ENCODE results near the gene SDHAF2. TPM values are rescaled to one million over a fixed set of nuclear protein-coding genes. Genes with fewer than 3 reads are reported as not detected.

SDHAF2 gene
- total RNA-seq, 2 experiments from 2014 or later = 41.7 to 44.4 TPM

DNA sequence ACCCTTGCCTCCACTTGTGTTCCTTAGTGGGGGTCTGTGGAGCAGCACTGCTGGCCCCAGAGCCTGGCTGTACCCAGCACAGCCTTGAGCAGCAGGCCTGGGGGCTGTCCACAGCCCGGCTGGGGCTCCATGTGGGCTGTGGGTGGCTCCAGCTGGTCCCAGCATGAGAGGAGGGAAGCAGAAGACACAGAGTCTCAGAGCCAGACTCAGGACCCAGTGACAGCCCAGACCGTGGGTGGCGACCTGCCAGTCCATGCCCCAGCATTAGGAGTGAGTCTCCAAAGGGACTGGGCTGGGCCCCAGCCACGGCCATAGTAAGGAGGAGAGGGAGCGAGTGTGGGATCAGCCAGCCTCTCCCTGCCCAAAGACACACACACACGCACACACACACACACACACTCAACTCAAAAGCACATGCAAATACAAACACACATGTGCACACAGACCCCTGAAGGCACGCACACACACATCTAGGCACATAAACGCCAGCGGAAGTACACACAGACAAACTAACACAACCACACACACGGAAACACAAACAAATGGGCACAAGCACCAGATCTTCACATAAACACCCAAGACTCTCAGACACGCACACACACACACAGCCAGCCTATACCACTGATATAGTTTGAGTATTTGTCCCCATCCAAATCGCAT is 61.9 kb downstream of the SDHAF2 start:
- H3K27ac Mint-ChIP-seq = no peak overlapping the region
- DNase-seq = no peak
- peaks cover 4% of the 10 kb centered on the region for H3K36me3 Mint-ChIP-seq
- H3K9me3 Mint-ChIP-seq = no peaks in the 10 kb centered on the region
- no peaks in the 10 kb centered on the region for H3K27me3 Mint-ChIP-seq
- H3K4me3 Mint-ChIP-seq = no peak overlapping the region
- H3K4me1 Mint-ChIP-seq = no peaks in the 10 kb centered on the region

DNA sequence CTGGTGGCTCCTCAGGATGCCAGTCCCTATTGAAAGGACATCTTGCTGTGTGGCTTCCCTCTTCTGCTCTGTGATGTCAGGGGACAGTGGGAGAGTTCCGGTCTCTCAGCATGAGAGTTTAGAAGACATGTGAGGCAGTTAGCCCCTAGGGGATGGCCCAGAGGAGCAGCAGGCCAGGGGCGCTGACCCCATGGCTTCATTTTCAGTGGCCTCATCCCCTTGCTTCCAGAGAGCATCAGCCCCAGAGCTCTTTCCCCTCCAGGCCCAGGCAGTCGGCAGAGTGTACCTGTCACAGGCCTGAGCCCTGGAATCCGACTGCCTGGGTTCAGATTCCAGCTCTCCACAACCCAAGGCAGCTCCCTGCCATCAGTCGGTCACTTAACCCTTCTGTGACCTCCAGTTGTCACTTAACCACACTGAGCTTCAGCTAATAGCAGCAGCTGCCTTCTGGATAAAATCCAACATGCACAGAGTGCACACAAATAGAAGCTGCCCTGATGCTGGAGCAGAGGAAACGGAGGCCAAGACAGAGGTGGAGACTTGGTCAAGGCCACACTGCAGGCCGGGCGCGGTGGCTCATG is 64.5 kb downstream of the SDHAF2 start:
- Mint-ChIP-seq H3K9me3 (no peaks in the 10 kb centered on the region), H3K27ac (no peak overlapping the region), H3K4me1 (no peaks in the 10 kb centered on the region), H3K36me3 (no peaks in the 10 kb centered on the region), H3K27me3 (no peaks in the 10 kb centered on the region), H3K4me3 (no peak overlapping the region)
- no peak for DNase-seq

DNA sequence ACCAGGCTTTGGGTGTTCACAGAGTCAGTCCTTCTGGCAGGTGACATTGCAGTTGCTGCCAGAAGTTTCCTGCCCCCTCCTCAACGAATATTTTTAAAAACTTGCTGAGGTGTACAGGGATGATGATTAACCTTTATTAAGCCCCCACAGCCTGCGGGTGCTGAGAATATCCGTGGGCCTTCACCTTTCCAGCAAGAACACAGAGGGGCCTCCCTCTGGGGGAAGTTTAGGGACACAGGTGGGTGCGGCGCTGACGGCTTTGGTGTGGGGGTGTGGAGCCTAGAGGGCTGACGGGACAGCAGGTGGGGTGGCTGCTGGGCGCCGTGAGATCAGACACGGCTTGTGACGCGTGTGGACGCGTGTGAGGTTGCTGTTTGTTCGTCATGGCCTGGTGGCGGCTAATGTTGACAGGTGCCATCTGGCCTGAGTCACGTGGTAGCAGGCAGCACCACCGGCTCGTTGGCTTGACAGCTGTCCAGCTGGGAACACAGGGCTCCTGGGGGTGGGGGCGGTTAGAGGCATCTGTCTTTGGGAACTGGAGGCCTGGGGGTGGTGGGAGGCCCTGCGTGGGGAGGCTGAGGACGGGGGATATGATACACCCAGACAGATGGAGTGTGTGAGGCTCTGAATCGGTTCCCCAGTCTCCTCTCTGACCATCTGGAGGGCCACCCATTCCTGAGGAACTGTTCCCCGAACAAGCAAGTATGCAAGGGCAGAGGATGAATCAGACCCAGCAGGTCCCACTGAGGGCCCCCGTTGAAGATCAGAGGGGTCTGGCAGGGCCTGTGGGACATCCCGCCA is 66.1 kb downstream of the SDHAF2 start:
- Mint-ChIP-seq H3K4me3 (no peak overlapping the region), H3K9me3 (no peaks in the 10 kb centered on the region), H3K27ac (no peak overlapping the region), H3K4me1 (no peaks in the 10 kb centered on the region), H3K27me3 (no peaks in the 10 kb centered on the region), H3K36me3 (no peaks in the 10 kb centered on the region)
- DNase-seq = no peak

Other genes starting within 250 kb of the SDHAF2 start
- not detected for gene PGA3, start 226.6 kb upstream of the SDHAF2 start, total RNA-seq
- not detected for gene PGA4, start 207.8 kb upstream of the SDHAF2 start, total RNA-seq
- gene PGA5, start 188.9 kb upstream of the SDHAF2 start, total RNA-seq = not detected
- gene VWCE, start 134.8 kb upstream of the SDHAF2 start, total RNA-seq = 10 to 100 TPM; 18.3 to 19.8 TPM
- 100 to 1,000 TPM; 308 to 315 TPM for gene DDB1, start 97.0 kb upstream of the SDHAF2 start, total RNA-seq
- gene TKFC, start 96.9 kb upstream of the SDHAF2 start, total RNA-seq = 10 to 100 TPM; 70.0 to 70.3 TPM
- 10 to 100 TPM; 41.1 to 41.6 TPM for gene CYB561A3, start 68.2 kb upstream of the SDHAF2 start, total RNA-seq
- gene TMEM138, start 67.8 kb upstream of the SDHAF2 start, total RNA-seq = 10 to 100 TPM; 57.6 to 64.1 TPM
- gene TMEM216, start 37.5 kb upstream of the SDHAF2 start, total RNA-seq = 10 to 100 TPM; 12.6 to 14.0 TPM
- 100 to 1,000 TPM; 123 to 139 TPM for gene CPSF7, start 149 bp upstream of the SDHAF2 start, total RNA-seq
- not detected for gene LRRC10B, start 78.6 kb downstream of the SDHAF2 start, total RNA-seq
- gene SYT7, start 151.0 kb downstream of the SDHAF2 start, total RNA-seq = not detected

Data from activated naive CD8-positive, alpha-beta T cell treated with anti-CD3 and anti-CD28 coated beads for 36 hours (primary cell).